ENCODE data around the gene SYMPK. TPM values are rescaled to one million over a fixed set of nuclear protein-coding genes. Genes with fewer than 3 reads are reported as not detected.

The SYMPK gene
- total RNA-seq, 2 donors from 2014 or later, result 107 to 217 TPM

DNA sequence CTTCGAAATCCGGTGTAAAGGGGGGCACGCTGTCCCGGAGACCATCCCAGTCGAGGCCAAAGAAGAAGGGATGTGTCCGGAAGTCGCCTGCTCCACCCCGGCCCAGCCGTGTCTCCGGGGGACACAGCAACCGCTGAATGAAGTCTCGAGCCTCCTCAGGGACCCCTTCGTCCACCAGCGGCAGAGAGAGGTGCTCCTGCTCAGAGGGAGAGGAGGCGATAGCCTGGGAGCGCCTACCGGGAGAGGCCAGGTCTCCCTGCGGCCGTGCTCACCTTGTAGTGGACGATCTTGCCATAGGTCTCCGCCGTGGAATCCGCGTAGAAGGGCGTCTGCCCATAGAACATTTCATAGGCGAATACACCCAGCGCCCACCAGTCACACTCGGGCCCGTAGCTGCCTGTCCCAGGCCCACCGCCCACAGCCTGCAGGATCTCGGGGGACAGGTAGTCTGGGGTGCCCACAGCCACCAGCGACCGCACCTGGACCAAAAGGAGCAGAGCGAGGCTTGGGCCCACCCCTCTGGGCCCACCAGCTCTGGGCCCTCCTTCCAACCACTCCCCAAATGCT lies 85.5 kb downstream of the SYMPK start:
- Mint-ChIP-seq H3K27me3 (peaks cover 7% of the 10 kb centered on the region in 2 donors), H3K9me3 (no peaks in the 10 kb centered on the region), H3K4me3 (no peak overlapping the region), H3K27ac (no peak overlapping the region), H3K4me1 (ENCODE audit: low read depth in 2 of 2) (peaks cover 15 to 25% of the 10 kb centered on the region in 2 donors), H3K36me3 (no peaks in the 10 kb centered on the region)
- DNase-seq (ENCODE audit: low spot score) (no peak), ATAC-seq (no peak)

- no peak for DNase-seq (ENCODE audit: low spot score)
- H3K4me1 Mint-ChIP-seq (ENCODE audit: low read depth in 2 of 2), result peaks cover 15 to 24% of the 10 kb centered on the region in 2 donors
- no peak overlapping the region for H3K4me3 Mint-ChIP-seq
- no peaks in the 10 kb centered on the region for H3K36me3 Mint-ChIP-seq
- ATAC-seq, result no peak
- no peaks in the 10 kb centered on the region for H3K9me3 Mint-ChIP-seq
- no peak overlapping the region for H3K27ac Mint-ChIP-seq
- H3K27me3 Mint-ChIP-seq, result peaks cover 7% of the 10 kb centered on the region in 2 donors
These were observed 88.2 kb downstream of the SYMPK start for GRCh38 chr19:45774765-45775164.

- peaks cover 5 to 18% of the 10 kb centered on the region in 2 donors for H3K4me1 Mint-ChIP-seq (ENCODE audit: low read depth in 2 of 2)
These were observed 89.6 kb downstream of the SYMPK start for GRCh38 chr19:45773384-45773783.

GRCh38 chr19:45772912-45773311 lies 90.0 kb downstream of the SYMPK start:
- H3K4me1 Mint-ChIP-seq (ENCODE audit: low read depth in 2 of 2), result peaks cover 4 to 17% of the 10 kb centered on the region in 2 donors
- H3K9me3 Mint-ChIP-seq, result no peaks in the 10 kb centered on the region
- no peak for DNase-seq (ENCODE audit: low spot score)

More at GRCh38 chr19:45773384-45773783, 89.6 kb downstream of the SYMPK start:
- Mint-ChIP-seq H3K27ac (no peak overlapping the region), H3K27me3 (no peaks in the 10 kb centered on the region), H3K4me3 (no peak overlapping the region), H3K9me3 (no peaks in the 10 kb centered on the region), H3K36me3 (no peaks in the 10 kb centered on the region)
- ATAC-seq (no peak), DNase-seq (ENCODE audit: low spot score) (no peak)

GRCh38 chr19:45772130-45772840 lies 90.7 kb downstream of the SYMPK start:
- Mint-ChIP-seq H3K9me3 (no peaks in the 10 kb centered on the region), H3K27ac (no peak overlapping the region), H3K4me3 (no peak overlapping the region), H3K36me3 (no peaks in the 10 kb centered on the region), H3K4me1 (ENCODE audit: low read depth in 2 of 2) (peaks cover 4 to 17% of the 10 kb centered on the region in 2 donors), H3K27me3 (no peaks in the 10 kb centered on the region)
- ATAC-seq (no peak), DNase-seq (ENCODE audit: low spot score) (no peak)

More at GRCh38 chr19:45772912-45773311, 90.0 kb downstream of the SYMPK start:
- H3K27ac Mint-ChIP-seq, result no peak overlapping the region
- no peak overlapping the region for H3K4me3 Mint-ChIP-seq
- H3K27me3 Mint-ChIP-seq, result no peaks in the 10 kb centered on the region
- no peak for ATAC-seq
- no peaks in the 10 kb centered on the region for H3K36me3 Mint-ChIP-seq

- Mint-ChIP-seq H3K4me3 (peak overlapping the region; percentile 39), H3K27ac (no peak overlapping the region), H3K36me3 (no peaks in the 10 kb centered on the region), H3K4me1 (ENCODE audit: low read depth in 2 of 2) (peaks cover 4 to 14% of the 10 kb centered on the region in 2 donors), H3K27me3 (no peaks in the 10 kb centered on the region), H3K9me3 (no peaks in the 10 kb centered on the region)
- no peak for DNase-seq (ENCODE audit: low spot score)
- no peak for ATAC-seq
These were observed 91.5 kb downstream of the SYMPK start for GRCh38 chr19:45771311-45771933.

- DNase-seq (ENCODE audit: low spot score) (peak; percentile 90), ATAC-seq (peak; percentile 78 to 80)
- H3K9me3 Mint-ChIP-seq, result no peaks in the 10 kb centered on the region
- H3K27me3 Mint-ChIP-seq, result no peaks in the 10 kb centered on the region
- no peaks in the 10 kb centered on the region for H3K36me3 Mint-ChIP-seq
- H3K4me3 Mint-ChIP-seq, result peak overlapping the region; percentile 88
- peaks cover 4 to 14% of the 10 kb centered on the region in 2 donors for H3K4me1 Mint-ChIP-seq (ENCODE audit: low read depth in 2 of 2)
- H3K27ac Mint-ChIP-seq, result peak overlapping the region; percentile 83 to 92
These were observed 92.5 kb downstream of the SYMPK start for GRCh38 chr19:45770192-45771101.

- Mint-ChIP-seq H3K9me3 (no peaks in the 10 kb centered on the region), H3K36me3 (no peaks in the 10 kb centered on the region), H3K27ac (peak overlapping the region; percentile 83 to 92), H3K4me3 (peak overlapping the region; percentile 88), H3K4me1 (ENCODE audit: low read depth in 2 of 2) (peaks cover 4 to 14% of the 10 kb centered on the region in 2 donors), H3K27me3 (no peaks in the 10 kb centered on the region)
- DNase-seq (ENCODE audit: low spot score), result no peak
- peak in 1 of 2 donors; percentile 18 for ATAC-seq
These were observed 93.1 kb downstream of the SYMPK start for GRCh38 chr19:45769821-45770191.

- Mint-ChIP-seq H3K36me3 (no peaks in the 10 kb centered on the region), H3K9me3 (no peaks in the 10 kb centered on the region), H3K27me3 (no peaks in the 10 kb centered on the region), H3K4me3 (peak within 1 kb of the TSS; percentile 88), H3K27ac (peak within 1 kb of the TSS; percentile 83 to 92), H3K4me1 (ENCODE audit: low read depth in 2 of 2) (peaks cover 4 to 14% of the 10 kb centered on the region in 2 donors)
- peak; percentile 99 for DNase-seq (ENCODE audit: low spot score)
- ATAC-seq, result peak; percentile 88 to 91
These were observed 93.8 kb downstream of the SYMPK start, which contains the start of gene SIX5 for GRCh38 chr19:45768984-45769782. SIX5 (minus strand) TSS chr19:45769252; CDS start chr19:45768844, 408 bp downstream.

DNA sequence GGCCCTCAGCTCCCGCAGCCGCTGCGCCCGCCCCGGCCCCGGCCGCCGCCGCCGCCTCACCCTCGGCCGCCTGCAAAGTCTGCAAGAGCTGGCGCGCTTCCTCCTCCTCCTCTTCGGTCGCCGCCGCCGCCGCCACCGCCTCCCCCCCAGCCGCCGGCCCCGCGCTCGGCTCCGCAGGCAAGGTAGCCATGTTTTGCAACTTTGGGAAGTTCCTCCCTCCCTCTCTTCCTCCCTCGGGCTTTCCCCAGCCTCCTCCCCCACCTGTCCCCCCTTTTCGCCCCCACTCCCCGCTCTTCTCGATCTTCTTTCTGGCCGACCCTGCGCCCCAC lies 94.3 kb downstream of the SYMPK start:
- ATAC-seq, result no peak

DNA sequence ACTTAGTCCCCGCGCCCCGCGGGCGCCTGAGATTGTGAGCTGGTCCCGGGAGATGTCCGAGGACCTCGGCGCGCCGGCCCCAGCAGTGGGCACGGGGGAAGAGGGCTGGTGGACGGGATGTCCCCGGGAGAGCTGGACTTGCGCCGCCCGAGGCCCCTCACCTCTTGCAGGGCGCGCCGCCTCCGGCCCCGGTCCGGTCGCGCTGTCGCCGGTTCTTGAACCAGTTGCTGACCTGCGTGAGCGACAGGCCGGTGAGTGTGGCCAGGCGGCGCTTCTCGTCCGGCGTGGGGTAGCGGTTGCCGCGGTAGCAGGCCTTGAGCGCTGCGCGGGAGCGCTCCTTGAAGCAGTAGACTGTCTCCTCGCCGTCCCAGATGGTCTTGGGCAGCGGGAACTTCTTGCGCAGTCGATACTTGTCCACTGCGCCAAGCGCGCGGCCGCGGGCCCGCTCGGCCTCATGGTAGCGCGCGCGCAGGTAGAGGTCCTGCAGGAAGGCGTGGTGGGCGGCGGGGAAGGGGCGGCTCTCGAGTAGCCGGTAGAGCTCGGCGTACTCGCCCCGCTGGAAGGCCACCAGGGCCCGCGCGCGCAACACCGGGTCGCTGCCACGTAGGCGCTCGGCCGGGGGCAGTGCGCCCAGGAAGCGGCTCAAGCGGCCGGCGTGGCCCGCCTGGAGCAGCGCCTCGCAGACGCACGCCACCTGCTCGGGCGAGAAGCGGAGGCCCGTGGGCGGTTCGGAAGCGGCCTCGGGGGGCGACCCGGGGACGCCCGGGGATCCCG lies 94.9 kb downstream of the SYMPK start:
- Mint-ChIP-seq H3K27me3 (no peaks in the 10 kb centered on the region), H3K9me3 (no peaks in the 10 kb centered on the region), H3K36me3 (no peaks in the 10 kb centered on the region), H3K4me1 (ENCODE audit: low read depth in 2 of 2) (peaks cover 4 to 14% of the 10 kb centered on the region in 2 donors), H3K4me3 (peak overlapping the region; percentile 88), H3K27ac (no peak overlapping the region)
- ATAC-seq, result no peak
- no peak for DNase-seq (ENCODE audit: low spot score)

More for the DNA sequence above, 94.3 kb downstream of the SYMPK start:
- no peaks in the 10 kb centered on the region for H3K9me3 Mint-ChIP-seq
- peak overlapping the region; percentile 88 for H3K4me3 Mint-ChIP-seq
- no peaks in the 10 kb centered on the region for H3K27me3 Mint-ChIP-seq
- H3K36me3 Mint-ChIP-seq, result no peaks in the 10 kb centered on the region
- H3K27ac Mint-ChIP-seq, result peak overlapping the region; percentile 83 to 92
- peaks cover 4 to 14% of the 10 kb centered on the region in 2 donors for H3K4me1 Mint-ChIP-seq (ENCODE audit: low read depth in 2 of 2)
- peak; percentile 75 for DNase-seq (ENCODE audit: low spot score)

GRCh38 chr19:45767410-45767880 lies 95.5 kb downstream of the SYMPK start:
- ATAC-seq (no peak), DNase-seq (ENCODE audit: low spot score) (no peak)
- Mint-ChIP-seq H3K9me3 (no peaks in the 10 kb centered on the region), H3K36me3 (no peaks in the 10 kb centered on the region), H3K27me3 (no peaks in the 10 kb centered on the region), H3K4me3 (peak overlapping the region; percentile 48), H3K27ac (no peak overlapping the region), H3K4me1 (ENCODE audit: low read depth in 2 of 2) (peaks cover 4 to 14% of the 10 kb centered on the region in 2 donors)
